Measurements from ENCODE around the gene TUBB8. TPM values are rescaled to one million over a fixed set of nuclear protein-coding genes. Genes with fewer than 3 reads are reported as not detected.

Gene TUBB8
- total and polyA plus RNA-seq, 10 of the 15 experiments (the other 5 are each of a cell fraction or from before 2014, with no cell fraction given), result not detected

GRCh38 chr10:90161-90560 lies 41.1 kb upstream of the TUBB8 start:
- ChIA-PET POLR2A (no interaction called here), RAD21 (ENCODE audit: unreplicated experiment) (no interaction called here)
- no peak overlapping the region for H2AFZ ChIP-seq (ENCODE audit: control insufficient read depth, low read depth, low read length)

More at GRCh38 chr10:90161-90560, 41.1 kb upstream of the TUBB8 start:
- TF ChIP-seq HDAC6 (IDR thresholded peaks at IDR 0.05; ENCODE audit: unreplicated experiment), result no peak
- TF ChIP-seq, protein P1, sequence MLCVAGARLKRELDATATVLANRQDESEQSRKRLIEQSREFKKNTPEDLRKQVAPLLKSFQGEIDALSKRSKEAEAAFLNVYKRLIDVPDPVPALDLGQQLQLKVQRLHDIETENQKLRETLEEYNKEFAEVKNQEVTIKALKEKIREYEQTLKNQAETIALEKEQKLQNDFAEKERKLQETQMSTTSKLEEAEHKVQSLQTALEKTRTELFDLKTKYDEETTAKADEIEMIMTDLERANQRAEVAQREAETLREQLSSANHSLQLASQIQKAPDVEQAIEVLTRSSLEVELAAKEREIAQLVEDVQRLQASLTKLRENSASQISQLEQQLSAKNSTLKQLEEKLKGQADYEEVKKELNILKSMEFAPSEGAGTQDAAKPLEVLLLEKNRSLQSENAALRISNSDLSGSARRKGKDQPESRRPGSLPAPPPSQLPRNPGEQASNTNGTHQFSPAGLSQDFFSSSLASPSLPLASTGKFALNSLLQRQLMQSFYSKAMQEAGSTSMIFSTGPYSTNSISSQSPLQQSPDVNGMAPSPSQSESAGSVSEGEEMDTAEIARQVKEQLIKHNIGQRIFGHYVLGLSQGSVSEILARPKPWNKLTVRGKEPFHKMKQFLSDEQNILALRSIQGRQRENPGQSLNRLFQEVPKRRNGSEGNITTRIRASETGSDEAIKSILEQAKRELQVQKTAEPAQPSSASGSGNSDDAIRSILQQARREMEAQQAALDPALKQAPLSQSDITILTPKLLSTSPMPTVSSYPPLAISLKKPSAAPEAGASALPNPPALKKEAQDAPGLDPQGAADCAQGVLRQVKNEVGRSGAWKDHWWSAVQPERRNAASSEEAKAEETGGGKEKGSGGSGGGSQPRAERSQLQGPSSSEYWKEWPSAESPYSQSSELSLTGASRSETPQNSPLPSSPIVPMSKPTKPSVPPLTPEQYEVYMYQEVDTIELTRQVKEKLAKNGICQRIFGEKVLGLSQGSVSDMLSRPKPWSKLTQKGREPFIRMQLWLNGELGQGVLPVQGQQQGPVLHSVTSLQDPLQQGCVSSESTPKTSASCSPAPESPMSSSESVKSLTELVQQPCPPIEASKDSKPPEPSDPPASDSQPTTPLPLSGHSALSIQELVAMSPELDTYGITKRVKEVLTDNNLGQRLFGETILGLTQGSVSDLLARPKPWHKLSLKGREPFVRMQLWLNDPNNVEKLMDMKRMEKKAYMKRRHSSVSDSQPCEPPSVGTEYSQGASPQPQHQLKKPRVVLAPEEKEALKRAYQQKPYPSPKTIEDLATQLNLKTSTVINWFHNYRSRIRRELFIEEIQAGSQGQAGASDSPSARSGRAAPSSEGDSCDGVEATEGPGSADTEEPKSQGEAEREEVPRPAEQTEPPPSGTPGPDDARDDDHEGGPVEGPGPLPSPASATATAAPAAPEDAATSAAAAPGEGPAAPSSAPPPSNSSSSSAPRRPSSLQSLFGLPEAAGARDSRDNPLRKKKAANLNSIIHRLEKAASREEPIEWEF (IDR thresholded peaks at IDR 0.05; ENCODE audit: insufficient replicate concordance, low read depth, low read length), result no peak
- no peak for TF ChIP-seq MTA3 (IDR thresholded peaks at IDR 0.05; ENCODE audit: borderline replicate concordance, low read length)
- TF ChIP-seq TARDBP (IDR thresholded peaks at IDR 0.05; ENCODE audit: borderline replicate concordance), result no peak
- H3K36me3 ChIP-seq (ENCODE audit: control insufficient read depth in 2 of 2, insufficient read depth in 2 of 2, low read length in 1 of 2), result no peaks in the 10 kb centered on the region
- H3K27me3 ChIP-seq (replicated peaks in 1 of 2; ENCODE audit: control insufficient read depth in 2 of 2, insufficient read depth in 2 of 2, low read length in 1 of 2), result no peaks in the 10 kb centered on the region
- H3K4me3 ChIP-seq, result no peak overlapping the region
- no peak overlapping the region for H3K27ac ChIP-seq (ENCODE audit: control insufficient read depth, insufficient read depth)
- H3K79me2 ChIP-seq (ENCODE audit: control insufficient read depth, insufficient read depth, low read length), result no peaks in the 10 kb centered on the region
- H4K20me1 ChIP-seq (ENCODE audit: control insufficient read depth, insufficient read depth), result no peaks in the 10 kb centered on the region
- in situ Hi-C loops (cut with MboI) (no loop called here), intact Hi-C loops (cut with micrococcal nuclease; ENCODE audit: unreplicated experiment) (no loop called here)
- ATAC-seq (no peak), DNase-seq (ENCODE audit: low read depth, low spot score) (no peak), FAIRE-seq (no peak)
- SMC1A ChIA-PET (ENCODE audit: uncharacterized antibody, unreplicated experiment), result no interaction called here
- no peak overlapping the region for H3K4me2 ChIP-seq (ENCODE audit: control insufficient read depth, insufficient read depth)
- H3K9me3 ChIP-seq (replicated peaks; ENCODE audit: control insufficient read depth, insufficient read depth, low read length), result no peaks in the 10 kb centered on the region
- CTCF ChIA-PET, result no interaction called here
- no TSS peak for BruUV-seq (replicated peaks)
- no peak overlapping the region for H3K9ac ChIP-seq (ENCODE audit: control insufficient read depth, insufficient read depth, low read length)
- 0% methylated on average over 1 of the region's 1 CpG for WGBS (ENCODE audit: insufficient coverage, insufficient replicate concordance, low lambda C conversion rate, missing lambda C conversion rate)
- H3K4me1 ChIP-seq (ENCODE audit: control insufficient read depth, insufficient read depth, low read length), result no peaks in the 10 kb centered on the region

All from GM12878 (cell line).